Aorta (tissue), 5 donors: Measurements from ENCODE around the gene BIRC5. TPM values are rescaled to one million over a fixed set of nuclear protein-coding genes. Genes with fewer than 3 reads are reported as not detected.

Experiments
- ATAC-seq: fragments of 200-7000 bp; cut with Tn5 transposase; one replicate; pipeline ENCODE4 v1.9.1; 2022; ENCODE audit warnings: moderate library complexity; ENCODE audit not compliant: low FRiP score
- DNase-seq, 2 donors: peaks; one replicate each; pipeline ENCODE4 v3.0.0-alpha.2; 2020
- H3K27ac ChIP-seq, 2 donors: one replicate each; pipeline ENCODE4 v1.5.1; 2013; ENCODE audit warnings: low read length in 2 of 2, mild to moderate bottlenecking in 2 of 2, moderate library complexity in 2 of 2, control low read depth in 1 of 2, inconsistent platforms in 1 of 2, low read depth in 1 of 2
- H3K27me3 ChIP-seq, 2 donors: one replicate each; pipeline ENCODE4 v1.6.1; 2013; ENCODE audit warnings: control low read depth in 1 of 2, low read length in 1 of 2, mild to moderate bottlenecking in 1 of 2, moderate library complexity in 1 of 2; ENCODE audit not compliant: insufficient read depth in 2 of 2, control insufficient read depth in 1 of 2
- H3K36me3 ChIP-seq, 2 donors: one replicate each; pipeline ENCODE4 v1.6.1; 2013; ENCODE audit warnings: control low read depth in 1 of 2, low read length in 1 of 2, mild to moderate bottlenecking in 1 of 2; ENCODE audit not compliant: insufficient read depth in 2 of 2, control insufficient read depth in 1 of 2
- H3K4me1 ChIP-seq, 2 donors: one replicate each; pipeline ENCODE4 v1.6.1; 2013; ENCODE audit warnings: low read length in 2 of 2, control low read depth in 1 of 2, mild to moderate bottlenecking in 1 of 2, moderate library complexity in 1 of 2; ENCODE audit not compliant: insufficient read depth in 2 of 2, control insufficient read depth in 1 of 2
- H3K4me3 ChIP-seq, 2 donors: one replicate each; pipeline ENCODE4 v1.5.1; 2013; ENCODE audit warnings: low read length in 2 of 2, control low read depth in 1 of 2, mild to moderate bottlenecking in 1 of 2
- H3K9me3 ChIP-seq: one replicate; pipeline ENCODE4 v1.6.1; 2013; ENCODE audit warnings: mild to moderate bottlenecking, low read length; ENCODE audit not compliant: control insufficient read depth
- WGBS, 2 donors: extraction: QIAGEN DNeasy Blood & Tissue Kit; methylation state at CpG; one replicate each; pipeline ENCODE4 v1.1.7; 2013; 5-methylcytosine and 5-hydroxymethylcytosine counted together
- intact Hi-C, 2 donors: fragments of 100-400 bp; cut with DNase I; formaldehyde crosslinking; loops; one replicate each; pipeline versions ENCODE4 v1.14.2 to v1.15.0; 2022
- polyA plus RNA-seq, 2 donors: library from polyadenylated mRNA; stranded (reverse); fragments of 200-250 nt; gene quantifications; one replicate each; pipeline ENCODE4 v1.2.3, GENCODE V29; 2013
- total RNA-seq, 2 donors: library from RNA; stranded (reverse); fragmentation: NEBNext Ultra II Directional; extraction: Animal tissue kit (Norgen Biotek cat#: 25700); gene quantifications; one replicate each; pipeline ENCODE4 v1.2.1, GENCODE V29; 2021
- donor health status: healthy with polysubstance abuse.
- donor health status: Bipolar disorder and iron deficiency.
- donor health status: DM: no; HTN: no; CAD: no.
- donor health status: DM: no; HTN: no; CAD: no.
- donor health status: DM: yes; HTN: yes; CAD: no.

The BIRC5 gene
- total and polyA plus RNA-seq, 4 donors, result 0.10 to 3.4 (median 1.7) TPM

- no peak overlapping the region for H3K27ac ChIP-seq
- H3K27me3 ChIP-seq, result no peaks in the 10 kb centered on the region
- 62 to 73% methylated on average over 9 of the region's 9 CpGs for WGBS, 2 donors
- DNase-seq, result no peak
- no peaks in the 10 kb centered on the region for H3K9me3 ChIP-seq
- no peaks in the 10 kb centered on the region for H3K4me1 ChIP-seq
- no peaks in the 10 kb centered on the region for H3K36me3 ChIP-seq
- no peak for ATAC-seq
- intact Hi-C loops, result no loop called here
- H3K4me3 ChIP-seq, result no peak overlapping the region
These were observed 26.8 kb downstream of the BIRC5 start for GRCh38 chr17:78240839-78241238.

- 76 to 81% methylated on average over 13 of the region's 13 CpGs for WGBS, 2 donors
- no peaks in the 10 kb centered on the region for H3K36me3 ChIP-seq
- DNase-seq (no peak), ATAC-seq (no peak)
- no peaks in the 10 kb centered on the region for H3K27me3 ChIP-seq
- H3K27ac ChIP-seq, result no peak overlapping the region
- intact Hi-C loops, result no loop called here
- H3K4me3 ChIP-seq, result no peak overlapping the region
- no peaks in the 10 kb centered on the region for H3K9me3 ChIP-seq
- H3K4me1 ChIP-seq, result no peaks in the 10 kb centered on the region
These were observed 27.4 kb downstream of the BIRC5 start for GRCh38 chr17:78241277-78242023.

DNA sequence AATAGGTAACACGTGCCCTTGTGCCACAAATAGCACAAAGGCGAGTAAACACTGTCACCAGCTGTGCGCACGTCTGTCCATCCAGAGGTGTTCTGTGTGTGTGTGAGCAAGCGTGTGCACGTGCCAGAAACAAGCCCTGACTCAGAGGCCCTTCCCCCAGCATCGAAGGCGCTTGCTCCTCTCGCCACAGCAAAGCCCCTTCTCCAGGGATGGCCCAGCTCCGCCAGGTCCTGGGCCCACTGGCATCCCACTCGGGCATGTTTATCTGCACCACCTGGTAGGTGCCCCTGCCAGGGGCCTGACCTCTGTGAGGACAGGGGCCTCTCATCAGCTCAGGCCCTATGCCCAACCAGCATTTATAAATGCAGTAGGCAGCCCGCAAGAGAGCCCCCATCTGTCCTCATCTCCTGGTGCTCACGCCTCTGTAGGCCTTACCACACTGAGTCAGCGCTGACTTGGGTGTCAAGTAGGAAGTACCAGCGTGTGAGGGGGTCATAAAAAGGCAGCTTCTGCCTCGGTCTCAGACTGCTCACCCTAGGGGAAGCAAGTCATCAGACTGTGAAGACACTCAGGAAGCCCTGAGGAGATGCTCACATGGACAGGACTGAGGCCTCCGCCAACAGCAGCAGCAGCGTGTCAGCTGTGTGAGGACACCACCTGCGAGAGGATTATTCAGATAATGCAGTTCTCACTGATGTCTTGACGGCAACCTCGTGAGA, 28.1 kb downstream of the BIRC5 start:
- Histone ChIP-seq H3K27ac (no peak overlapping the region), H3K36me3 (no peaks in the 10 kb centered on the region), H3K27me3 (no peaks in the 10 kb centered on the region), H3K4me1 (no peaks in the 10 kb centered on the region), H3K4me3 (no peak overlapping the region), H3K9me3 (no peaks in the 10 kb centered on the region)
- intact Hi-C loops, result no loop called here
- DNase-seq (no peak), ATAC-seq (no peak)
- 81 to 84% methylated on average over 21 of the region's 21 CpGs for WGBS, 2 donors

- Histone ChIP-seq H3K36me3 (no peaks in the 10 kb centered on the region), H3K9me3 (no peaks in the 10 kb centered on the region), H3K4me3 (no peak overlapping the region), H3K27me3 (no peaks in the 10 kb centered on the region), H3K4me1 (no peaks in the 10 kb centered on the region), H3K27ac (no peak overlapping the region)
- DNase-seq, result no peak
- WGBS, 2 donors, result 64 to 67% methylated on average over 8 of the region's 8 CpGs
- intact Hi-C loops, result no loop called here
- ATAC-seq, result no peak
These were observed 33.3 kb downstream of the BIRC5 start for GRCh38 chr17:78247304-78247703.

- DNase-seq, result peak in 1 of 2 donors; percentile 70
- Histone ChIP-seq H3K4me3 (no peak overlapping the region), H3K9me3 (no peaks in the 10 kb centered on the region), H3K4me1 (no peaks in the 10 kb centered on the region), H3K27me3 (no peaks in the 10 kb centered on the region), H3K36me3 (no peaks in the 10 kb centered on the region), H3K27ac (no peak overlapping the region)
- 81% methylated on average over 30 of the region's 30 CpGs for WGBS, 2 donors
- intact Hi-C loops, result no loop called here
- no peak for ATAC-seq
These were observed 34.2 kb downstream of the BIRC5 start for GRCh38 chr17:78248051-78248914.

- Histone ChIP-seq H3K4me1 (no peaks in the 10 kb centered on the region), H3K27me3 (no peaks in the 10 kb centered on the region), H3K9me3 (no peaks in the 10 kb centered on the region), H3K4me3 (no peak overlapping the region), H3K27ac (no peak overlapping the region), H3K36me3 (no peaks in the 10 kb centered on the region)
- 87 to 89% methylated on average over 16 of the region's 16 CpGs for WGBS, 2 donors
- peak in 1 of 2 donors; percentile 74 for DNase-seq
- no peak for ATAC-seq
- intact Hi-C loops, result no loop called here
These were observed 35.2 kb downstream of the BIRC5 start for GRCh38 chr17:78249074-78249817.

- H3K27ac ChIP-seq, result no peak overlapping the region
- intact Hi-C loops, result loop anchor here (1.0 to 5.0 kb wide), 3 partner anchors 138 to 172 kb away; no protein-coding TSS in a partner anchor
- no peaks in the 10 kb centered on the region for H3K27me3 ChIP-seq
- no peaks in the 10 kb centered on the region for H3K36me3 ChIP-seq
- ATAC-seq (no peak), DNase-seq (peak in 1 of 2 donors; percentile 65)
- no peaks in the 10 kb centered on the region for H3K4me1 ChIP-seq
- WGBS, 2 donors, result 67 to 70% methylated on average over 20 of the region's 20 CpGs
- no peaks in the 10 kb centered on the region for H3K9me3 ChIP-seq
- no peak overlapping the region for H3K4me3 ChIP-seq
These were observed 36.1 kb downstream of the BIRC5 start for GRCh38 chr17:78249818-78250806.
